Measurements from ENCODE around the gene RFLNA. TPM values are rescaled to one million over a fixed set of nuclear protein-coding genes. Genes with fewer than 3 reads are reported as not detected.

Gene RFLNA
- total and polyA plus RNA-seq, 2 experiments from 2014 or later: 3.9 to 20.4 TPM

DNA sequence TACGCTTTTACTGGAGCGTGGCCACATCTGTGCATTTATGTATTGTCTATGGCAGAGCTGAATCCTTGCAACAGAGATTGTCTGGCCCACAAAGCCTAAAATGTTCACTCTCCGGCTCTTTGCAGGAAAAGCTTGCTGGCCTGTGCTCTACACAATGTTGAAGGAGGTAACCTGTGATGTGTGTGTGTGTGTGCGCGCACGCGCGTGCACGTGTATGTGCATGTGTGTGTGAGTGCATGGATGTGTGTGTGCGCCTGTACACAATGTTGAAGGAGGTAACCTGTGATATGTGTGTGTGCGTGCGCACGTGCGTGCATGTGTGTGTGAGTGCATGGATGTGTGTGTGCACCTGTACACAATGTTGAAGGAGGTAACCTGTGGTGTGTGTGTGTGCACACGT lies 62.7 kb downstream of the RFLNA start:
- no peak overlapping the region for H3K4me3 ChIP-seq

DNA sequence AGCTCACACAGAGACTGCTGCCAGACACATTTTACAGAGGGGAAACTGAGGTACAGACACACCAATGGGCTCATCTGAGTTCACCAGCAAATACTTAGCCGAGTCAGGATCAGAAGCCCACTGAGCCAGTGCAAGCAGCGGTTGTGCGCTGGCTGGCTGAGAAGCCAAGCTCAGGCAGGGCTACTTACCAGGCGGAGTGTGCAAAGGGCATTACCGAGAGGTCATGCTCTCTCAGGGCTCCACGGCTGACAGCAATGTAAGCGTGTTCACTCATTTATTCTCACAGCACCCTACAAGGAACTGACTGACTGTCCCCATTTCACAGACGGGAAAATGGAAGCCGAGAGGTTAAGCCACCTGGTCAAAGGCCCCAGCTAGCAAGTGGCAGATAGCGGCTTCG lies 63.7 kb downstream of the RFLNA start:
- no peaks in the 10 kb centered on the region for H3K27me3 ChIP-seq (ENCODE audit: insufficient read depth)
- Mint-ChIP-seq H3K4me1 (no peaks in the 10 kb centered on the region), H3K36me3 (ENCODE audit: low read depth) (peaks cover 47% of the 10 kb centered on the region), H3K9me3 (no peaks in the 10 kb centered on the region), H3K27ac (no peak overlapping the region), H3K4me3 (no peak overlapping the region), H3K27me3 (ENCODE audit: insufficient read depth, low read depth, poor library complexity) (peaks cover 20% of the 10 kb centered on the region)
- H3K27ac ChIP-seq (ENCODE audit: low read depth): no peak overlapping the region
- no peaks in the 10 kb centered on the region for H3K9me2 ChIP-seq (ENCODE audit: insufficient read depth)
- no peak for ATAC-seq
- no peaks in the 10 kb centered on the region for H3K79me2 ChIP-seq (replicated peaks; ENCODE audit: insufficient read depth)
- no peaks in the 10 kb centered on the region; the same call in 1 of the 2 replicates for H3K36me3 ChIP-seq (ENCODE audit: insufficient read depth)
- peaks cover 4% of the 10 kb centered on the region; the same call in 1 of the 2 replicates for H4K20me1 ChIP-seq (replicated peaks; ENCODE audit: insufficient read depth)
- no peak overlapping the region for H3K4me3 ChIP-seq
- H3K4me1 ChIP-seq (ENCODE audit: insufficient read depth): no peaks in the 10 kb centered on the region
- H2AFZ ChIP-seq: no peak overlapping the region
- no peak for DNase-seq (ENCODE audit: low spot score)
- no peak overlapping the region for H3K4me2 ChIP-seq
- no peaks in the 10 kb centered on the region for H3F3A ChIP-seq (replicated peaks; ENCODE audit: low read depth)
- TF ChIP-seq, protein P1, sequence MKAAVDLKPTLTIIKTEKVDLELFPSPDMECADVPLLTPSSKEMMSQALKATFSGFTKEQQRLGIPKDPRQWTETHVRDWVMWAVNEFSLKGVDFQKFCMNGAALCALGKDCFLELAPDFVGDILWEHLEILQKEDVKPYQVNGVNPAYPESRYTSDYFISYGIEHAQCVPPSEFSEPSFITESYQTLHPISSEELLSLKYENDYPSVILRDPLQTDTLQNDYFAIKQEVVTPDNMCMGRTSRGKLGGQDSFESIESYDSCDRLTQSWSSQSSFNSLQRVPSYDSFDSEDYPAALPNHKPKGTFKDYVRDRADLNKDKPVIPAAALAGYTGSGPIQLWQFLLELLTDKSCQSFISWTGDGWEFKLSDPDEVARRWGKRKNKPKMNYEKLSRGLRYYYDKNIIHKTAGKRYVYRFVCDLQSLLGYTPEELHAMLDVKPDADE (IDR thresholded peaks at IDR 0.05): no peak
- TF ChIP-seq, protein P2, sequence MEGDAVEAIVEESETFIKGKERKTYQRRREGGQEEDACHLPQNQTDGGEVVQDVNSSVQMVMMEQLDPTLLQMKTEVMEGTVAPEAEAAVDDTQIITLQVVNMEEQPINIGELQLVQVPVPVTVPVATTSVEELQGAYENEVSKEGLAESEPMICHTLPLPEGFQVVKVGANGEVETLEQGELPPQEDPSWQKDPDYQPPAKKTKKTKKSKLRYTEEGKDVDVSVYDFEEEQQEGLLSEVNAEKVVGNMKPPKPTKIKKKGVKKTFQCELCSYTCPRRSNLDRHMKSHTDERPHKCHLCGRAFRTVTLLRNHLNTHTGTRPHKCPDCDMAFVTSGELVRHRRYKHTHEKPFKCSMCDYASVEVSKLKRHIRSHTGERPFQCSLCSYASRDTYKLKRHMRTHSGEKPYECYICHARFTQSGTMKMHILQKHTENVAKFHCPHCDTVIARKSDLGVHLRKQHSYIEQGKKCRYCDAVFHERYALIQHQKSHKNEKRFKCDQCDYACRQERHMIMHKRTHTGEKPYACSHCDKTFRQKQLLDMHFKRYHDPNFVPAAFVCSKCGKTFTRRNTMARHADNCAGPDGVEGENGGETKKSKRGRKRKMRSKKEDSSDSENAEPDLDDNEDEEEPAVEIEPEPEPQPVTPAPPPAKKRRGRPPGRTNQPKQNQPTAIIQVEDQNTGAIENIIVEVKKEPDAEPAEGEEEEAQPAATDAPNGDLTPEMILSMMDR (conservative IDR thresholded peaks at IDR 0.05; ENCODE audit: low read depth in 2 of 2): no peak
- no peak for TF ChIP-seq EZH2phosphoT487 (IDR thresholded peaks at IDR 0.05; ENCODE audit: unreplicated experiment)
- no peak for TF ChIP-seq POLR2AphosphoS5 (IDR thresholded peaks at IDR 0.05; ENCODE audit: low read depth)
- no peak for TF ChIP-seq ZNF331 (CRISPR knock-in tag; IDR thresholded peaks at IDR 0.05; ENCODE audit: low read depth)
- TF ChIP-seq JUNB (IDR thresholded peaks at IDR 0.05; ENCODE audit: unreplicated experiment): no peak
- no peak for TF ChIP-seq EZH2 (IDR thresholded peaks at IDR 0.05; ENCODE audit: low read depth, unreplicated experiment)
- TF ChIP-seq, protein P3, sequence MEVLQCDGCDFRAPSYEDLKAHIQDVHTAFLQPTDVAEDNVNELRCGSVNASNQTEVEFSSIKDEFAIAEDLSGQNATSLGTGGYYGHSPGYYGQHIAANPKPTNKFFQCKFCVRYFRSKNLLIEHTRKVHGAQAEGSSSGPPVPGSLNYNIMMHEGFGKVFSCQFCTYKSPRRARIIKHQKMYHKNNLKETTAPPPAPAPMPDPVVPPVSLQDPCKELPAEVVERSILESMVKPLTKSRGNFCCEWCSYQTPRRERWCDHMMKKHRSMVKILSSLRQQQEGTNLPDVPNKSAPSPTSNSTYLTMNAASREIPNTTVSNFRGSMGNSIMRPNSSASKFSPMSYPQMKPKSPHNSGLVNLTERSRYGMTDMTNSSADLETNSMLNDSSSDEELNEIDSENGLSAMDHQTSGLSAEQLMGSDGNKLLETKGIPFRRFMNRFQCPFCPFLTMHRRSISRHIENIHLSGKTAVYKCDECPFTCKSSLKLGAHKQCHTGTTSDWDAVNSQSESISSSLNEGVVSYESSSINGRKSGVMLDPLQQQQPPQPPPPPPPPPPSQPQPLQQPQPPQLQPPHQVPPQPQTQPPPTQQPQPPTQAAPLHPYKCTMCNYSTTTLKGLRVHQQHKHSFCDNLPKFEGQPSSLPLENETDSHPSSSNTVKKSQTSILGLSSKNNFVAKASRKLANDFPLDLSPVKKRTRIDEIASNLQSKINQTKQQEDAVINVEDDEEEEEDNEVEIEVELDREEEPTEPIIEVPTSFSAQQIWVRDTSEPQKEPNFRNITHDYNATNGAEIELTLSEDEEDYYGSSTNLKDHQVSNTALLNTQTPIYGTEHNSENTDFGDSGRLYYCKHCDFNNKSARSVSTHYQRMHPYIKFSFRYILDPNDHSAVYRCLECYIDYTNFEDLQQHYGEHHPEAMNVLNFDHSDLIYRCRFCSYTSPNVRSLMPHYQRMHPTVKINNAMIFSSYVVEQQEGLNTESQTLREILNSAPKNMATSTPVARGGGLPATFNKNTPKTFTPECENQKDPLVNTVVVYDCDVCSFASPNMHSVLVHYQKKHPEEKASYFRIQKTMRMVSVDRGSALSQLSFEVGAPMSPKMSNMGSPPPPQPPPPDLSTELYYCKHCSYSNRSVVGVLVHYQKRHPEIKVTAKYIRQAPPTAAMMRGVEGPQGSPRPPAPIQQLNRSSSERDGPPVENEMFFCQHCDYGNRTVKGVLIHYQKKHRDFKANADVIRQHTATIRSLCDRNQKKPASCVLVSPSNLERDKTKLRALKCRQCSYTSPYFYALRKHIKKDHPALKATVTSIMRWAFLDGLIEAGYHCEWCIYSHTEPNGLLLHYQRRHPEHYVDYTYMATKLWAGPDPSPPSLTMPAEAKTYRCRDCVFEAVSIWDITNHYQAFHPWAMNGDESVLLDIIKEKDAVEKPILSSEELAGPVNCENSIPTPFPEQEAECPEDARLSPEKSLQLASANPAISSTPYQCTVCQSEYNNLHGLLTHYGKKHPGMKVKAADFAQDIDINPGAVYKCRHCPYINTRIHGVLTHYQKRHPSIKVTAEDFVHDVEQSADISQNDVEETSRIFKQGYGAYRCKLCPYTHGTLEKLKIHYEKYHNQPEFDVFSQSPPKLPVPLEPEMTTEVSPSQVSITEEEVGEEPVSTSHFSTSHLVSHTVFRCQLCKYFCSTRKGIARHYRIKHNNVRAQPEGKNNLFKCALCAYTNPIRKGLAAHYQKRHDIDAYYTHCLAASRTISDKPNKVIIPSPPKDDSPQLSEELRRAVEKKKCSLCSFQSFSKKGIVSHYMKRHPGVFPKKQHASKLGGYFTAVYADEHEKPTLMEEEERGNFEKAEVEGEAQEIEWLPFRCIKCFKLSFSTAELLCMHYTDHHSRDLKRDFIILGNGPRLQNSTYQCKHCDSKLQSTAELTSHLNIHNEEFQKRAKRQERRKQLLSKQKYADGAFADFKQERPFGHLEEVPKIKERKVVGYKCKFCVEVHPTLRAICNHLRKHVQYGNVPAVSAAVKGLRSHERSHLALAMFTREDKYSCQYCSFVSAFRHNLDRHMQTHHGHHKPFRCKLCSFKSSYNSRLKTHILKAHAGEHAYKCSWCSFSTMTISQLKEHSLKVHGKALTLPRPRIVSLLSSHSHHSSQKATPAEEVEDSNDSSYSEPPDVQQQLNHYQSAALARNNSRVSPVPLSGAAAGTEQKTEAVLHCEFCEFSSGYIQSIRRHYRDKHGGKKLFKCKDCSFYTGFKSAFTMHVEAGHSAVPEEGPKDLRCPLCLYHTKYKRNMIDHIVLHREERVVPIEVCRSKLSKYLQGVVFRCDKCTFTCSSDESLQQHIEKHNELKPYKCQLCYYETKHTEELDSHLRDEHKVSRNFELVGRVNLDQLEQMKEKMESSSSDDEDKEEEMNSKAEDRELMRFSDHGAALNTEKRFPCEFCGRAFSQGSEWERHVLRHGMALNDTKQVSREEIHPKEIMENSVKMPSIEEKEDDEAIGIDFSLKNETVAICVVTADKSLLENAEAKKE (CRISPR knock-in tag; IDR thresholded peaks at IDR 0.05): no peak
- no peak for TF ChIP-seq NANOG (IDR thresholded peaks at IDR 0.05; ENCODE audit: borderline replicate concordance)
- TF ChIP-seq CREB1 (CRISPR knock-in tag; IDR thresholded peaks at IDR 0.05; ENCODE audit: low read depth): no peak

More for the DNA sequence above, 62.7 kb downstream of the RFLNA start:
- no peaks in the 10 kb centered on the region for H3K79me2 ChIP-seq (replicated peaks; ENCODE audit: insufficient read depth)
- no peak overlapping the region for H2AFZ ChIP-seq
- H3F3A ChIP-seq (replicated peaks; ENCODE audit: low read depth): no peaks in the 10 kb centered on the region
- Mint-ChIP-seq H3K4me1 (no peaks in the 10 kb centered on the region), H3K9me3 (no peaks in the 10 kb centered on the region), H3K27ac (no peak overlapping the region), H3K36me3 (ENCODE audit: low read depth) (peaks cover 55% of the 10 kb centered on the region), H3K4me3 (no peak overlapping the region), H3K27me3 (ENCODE audit: insufficient read depth, low read depth, poor library complexity) (peaks cover 22% of the 10 kb centered on the region)
- no peak overlapping the region for H3K27ac ChIP-seq (ENCODE audit: low read depth)
- ATAC-seq (no peak), DNase-seq (ENCODE audit: low spot score) (no peak)
- no peak overlapping the region for H3K4me2 ChIP-seq
- H4K20me1 ChIP-seq (replicated peaks; ENCODE audit: insufficient read depth): peaks cover 10% of the 10 kb centered on the region; the same call in 1 of the 2 replicates
- no peaks in the 10 kb centered on the region for H3K9me2 ChIP-seq (ENCODE audit: insufficient read depth)
- no peak for TF ChIP-seq NANOG (IDR thresholded peaks at IDR 0.05; ENCODE audit: borderline replicate concordance)
- TF ChIP-seq JUNB (IDR thresholded peaks at IDR 0.05; ENCODE audit: unreplicated experiment): no peak
- TF ChIP-seq POLR2AphosphoS5 (IDR thresholded peaks at IDR 0.05; ENCODE audit: low read depth): no peak
- no peak for TF ChIP-seq EZH2phosphoT487 (IDR thresholded peaks at IDR 0.05; ENCODE audit: unreplicated experiment)
- H3K27me3 ChIP-seq (ENCODE audit: insufficient read depth): no peaks in the 10 kb centered on the region
- no peaks in the 10 kb centered on the region; the same call in 1 of the 2 replicates for H3K36me3 ChIP-seq (ENCODE audit: insufficient read depth)
- H3K4me1 ChIP-seq (ENCODE audit: insufficient read depth): no peaks in the 10 kb centered on the region

Measured in GM23338 (cell line).